Measurements from ENCODE around the gene DPM3. TPM values are rescaled to one million over a fixed set of nuclear protein-coding genes. Genes with fewer than 3 reads are reported as not detected.
A peak's percentile ranks its signal among the peaks of the same experiment; 100 is the strongest.

Gene DPM3
- total and polyA plus RNA-seq, 9 of the 15 experiments (the other 6 are each of a cell fraction or from before 2014, with no cell fraction given) = 3.7 to 120 (median 36.4) TPM

GRCh38 chr1:155124503-155125463 is 15.5 kb downstream of the DPM3 start:
- Histone ChIP-seq H3K4me2 (ENCODE audit: insufficient read depth, low read length) (no peak overlapping the region), H4K20me1 (replicated peaks; ENCODE audit: control insufficient read depth, insufficient read depth, low read length) (no peaks in the 10 kb centered on the region), H3K9me3 (replicated peaks; ENCODE audit: control insufficient read depth, insufficient read depth, low read depth, low read length) (no peaks in the 10 kb centered on the region), H3K4me1 (replicated peaks in 1 of 2; ENCODE audit: control insufficient read depth in 2 of 2, insufficient read depth in 2 of 2, low read length in 2 of 2) (peaks cover 46 to 60% of the 10 kb centered on the region in 2 experiments), H2AFZ (ENCODE audit: low read depth, low read length) (no peak overlapping the region), H3K4me3 (no peak overlapping the region), H3K79me2 (ENCODE audit: control insufficient read depth, insufficient read depth, low read length) (peaks cover 2% of the 10 kb centered on the region; the same call in 1 of the 3 replicates), H3K36me3 (ENCODE audit: control insufficient read depth, insufficient read depth, low read length) (no peaks in the 10 kb centered on the region), H3K9ac (ENCODE audit: insufficient read depth in 1 of 2, low read depth in 2 of 2, low read length in 2 of 2) (peak overlapping the region in 1 of 2 experiments; percentile 41; a peak in 1 of 4 replicates), H3K27me3 (ENCODE audit: control insufficient read depth in 2 of 2, insufficient read depth in 2 of 2, low read length in 2 of 2) (no peaks in the 10 kb centered on the region), H3K9me1 (ENCODE audit: control insufficient read depth, insufficient read depth, low read length) (no peaks in the 10 kb centered on the region), H3K27ac (ENCODE audit: extremely low read depth, low read depth, low read length) (no peak overlapping the region)
- no peak for FAIRE-seq
- no peak for DNase-seq (ENCODE audit: extremely low read depth in 1 of 4, low spot score in 3 of 4)
- POLR2A ChIA-PET = interaction anchor here (0.6 to 1.5 kb wide), 4 partner anchors 10 to 188 kb away, joined by 3 read pairs; partner anchors contain the start of gene PMVK
- BruUV-seq (replicated peaks) = no TSS peak
- ATAC-seq = no peak
- TF ChIP-seq, protein P1, sequence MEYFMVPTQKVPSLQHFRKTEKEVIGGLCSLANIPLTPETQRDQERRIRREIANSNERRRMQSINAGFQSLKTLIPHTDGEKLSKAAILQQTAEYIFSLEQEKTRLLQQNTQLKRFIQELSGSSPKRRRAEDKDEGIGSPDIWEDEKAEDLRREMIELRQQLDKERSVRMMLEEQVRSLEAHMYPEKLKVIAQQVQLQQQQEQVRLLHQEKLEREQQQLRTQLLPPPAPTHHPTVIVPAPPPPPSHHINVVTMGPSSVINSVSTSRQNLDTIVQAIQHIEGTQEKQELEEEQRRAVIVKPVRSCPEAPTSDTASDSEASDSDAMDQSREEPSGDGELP (CRISPR knock-in tag; IDR thresholded peaks at IDR 0.05; ENCODE audit: borderline replicate concordance) = no peak
- TF ChIP-seq XRCC4 (IDR thresholded peaks at IDR 0.05; ENCODE audit: extremely low read depth, insufficient read depth, insufficient read length) = no peak
- TF ChIP-seq, protein P2, sequence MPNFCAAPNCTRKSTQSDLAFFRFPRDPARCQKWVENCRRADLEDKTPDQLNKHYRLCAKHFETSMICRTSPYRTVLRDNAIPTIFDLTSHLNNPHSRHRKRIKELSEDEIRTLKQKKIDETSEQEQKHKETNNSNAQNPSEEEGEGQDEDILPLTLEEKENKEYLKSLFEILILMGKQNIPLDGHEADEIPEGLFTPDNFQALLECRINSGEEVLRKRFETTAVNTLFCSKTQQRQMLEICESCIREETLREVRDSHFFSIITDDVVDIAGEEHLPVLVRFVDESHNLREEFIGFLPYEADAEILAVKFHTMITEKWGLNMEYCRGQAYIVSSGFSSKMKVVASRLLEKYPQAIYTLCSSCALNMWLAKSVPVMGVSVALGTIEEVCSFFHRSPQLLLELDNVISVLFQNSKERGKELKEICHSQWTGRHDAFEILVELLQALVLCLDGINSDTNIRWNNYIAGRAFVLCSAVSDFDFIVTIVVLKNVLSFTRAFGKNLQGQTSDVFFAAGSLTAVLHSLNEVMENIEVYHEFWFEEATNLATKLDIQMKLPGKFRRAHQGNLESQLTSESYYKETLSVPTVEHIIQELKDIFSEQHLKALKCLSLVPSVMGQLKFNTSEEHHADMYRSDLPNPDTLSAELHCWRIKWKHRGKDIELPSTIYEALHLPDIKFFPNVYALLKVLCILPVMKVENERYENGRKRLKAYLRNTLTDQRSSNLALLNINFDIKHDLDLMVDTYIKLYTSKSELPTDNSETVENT (CRISPR knock-in tag; IDR thresholded peaks at IDR 0.05) = no peak
- intact Hi-C loops (cut with micrococcal nuclease) (no loop called here), in situ Hi-C loops (cut with MboI) (no loop called here)
- 69% methylated on average over 16 of the region's 16 CpGs for WGBS (ENCODE audit: insufficient coverage, low coverage, missing lambda C conversion rate)
- CTCF ChIA-PET (ENCODE audit: low intra/inter-chr PET ratio) = no interaction called here

Measured in K562 (cell line).